OCI-LY3 (cell line): Measurements from ENCODE around the gene C1orf122.
"Not testable (repeated sequence)": the region's sequence is repeated elsewhere in the genome, so short reads cannot be mapped to it uniquely, and the experiment has no call there.

Source experiments
- EZH2phosphoT487 ChIP-seq: fragments of 200-600 bp; shearing (Covaris generic); IDR thresholded peaks from 2 replicates; pipeline ENCODE4 v1.6.1; 2018; ENCODE audit warnings: antibody characterized with exemption, mixed run types, low read depth
- TF ChIP-seq, protein P1 (sequence below): fragments of 200-600, 300-600 bp; sonication (generic); IDR thresholded peaks from 2 replicates; pipeline ENCODE4 v1.5.1; 2014; ENCODE audit warnings: antibody characterized with exemption, low read length, low read depth

DNA sequence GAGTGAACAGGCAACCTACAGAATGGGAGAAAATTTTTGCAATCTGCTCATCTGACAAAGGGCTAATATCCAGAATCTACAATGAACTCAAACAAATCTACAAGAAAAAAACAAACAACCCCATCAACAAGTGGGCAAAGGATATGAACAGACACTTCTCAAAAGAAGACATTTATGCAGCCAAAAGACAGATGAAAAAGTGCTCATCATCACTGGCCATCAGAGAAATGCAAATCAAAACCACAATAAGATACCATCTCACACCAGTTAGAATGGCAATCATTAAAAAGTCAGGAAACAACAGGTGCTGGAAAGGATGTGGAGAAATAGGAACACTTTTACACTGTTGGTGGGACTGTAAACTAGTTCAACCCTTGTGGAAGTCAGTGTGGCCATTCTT is 36.1 kb upstream of the C1orf122 start:
- TF ChIP-seq, protein P1, sequence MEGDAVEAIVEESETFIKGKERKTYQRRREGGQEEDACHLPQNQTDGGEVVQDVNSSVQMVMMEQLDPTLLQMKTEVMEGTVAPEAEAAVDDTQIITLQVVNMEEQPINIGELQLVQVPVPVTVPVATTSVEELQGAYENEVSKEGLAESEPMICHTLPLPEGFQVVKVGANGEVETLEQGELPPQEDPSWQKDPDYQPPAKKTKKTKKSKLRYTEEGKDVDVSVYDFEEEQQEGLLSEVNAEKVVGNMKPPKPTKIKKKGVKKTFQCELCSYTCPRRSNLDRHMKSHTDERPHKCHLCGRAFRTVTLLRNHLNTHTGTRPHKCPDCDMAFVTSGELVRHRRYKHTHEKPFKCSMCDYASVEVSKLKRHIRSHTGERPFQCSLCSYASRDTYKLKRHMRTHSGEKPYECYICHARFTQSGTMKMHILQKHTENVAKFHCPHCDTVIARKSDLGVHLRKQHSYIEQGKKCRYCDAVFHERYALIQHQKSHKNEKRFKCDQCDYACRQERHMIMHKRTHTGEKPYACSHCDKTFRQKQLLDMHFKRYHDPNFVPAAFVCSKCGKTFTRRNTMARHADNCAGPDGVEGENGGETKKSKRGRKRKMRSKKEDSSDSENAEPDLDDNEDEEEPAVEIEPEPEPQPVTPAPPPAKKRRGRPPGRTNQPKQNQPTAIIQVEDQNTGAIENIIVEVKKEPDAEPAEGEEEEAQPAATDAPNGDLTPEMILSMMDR = not testable (repeated sequence)
- not testable (repeated sequence) for TF ChIP-seq EZH2phosphoT487
